B cell (primary cell): ENCODE results near the gene KIAA1217. TPM values are rescaled to one million over a fixed set of nuclear protein-coding genes. Genes with fewer than 3 reads are reported as not detected.

Source experiments
- ATAC-seq: fragments of 200-7000 bp; cut with Tn5 transposase; one replicate; pipeline ENCODE4 v1.10.0; 2021; ENCODE audit warnings: low read depth, mild to moderate bottlenecking, moderate number of reproducible peaks, moderate library complexity
- CTCF ChIA-PET: fragments of 350-600 bp; sonication (Branson Sonifier 250); formaldehyde crosslinking; loops from one replicate; lab custom pipeline; 2021; ENCODE audit warnings: antibody characterized with exemption, inconsistent platforms; lab: Charles Lee
- POLR2A ChIA-PET: fragments of 350-600 bp; sonication (Branson Sonifier 250); formaldehyde crosslinking; loops from one replicate; lab custom pipeline; 2021; ENCODE audit warnings: antibody characterized with exemption; lab: Charles Lee
- DNase-seq: peaks from one replicate; pipeline ENCODE4 v3.0.0; 2013
- H2AFZ ChIP-seq: 2 replicates; pipeline ENCODE4 v1.6.1; 2012; ENCODE audit warnings: mild to moderate bottlenecking, low read depth, low read length; ENCODE audit not compliant: insufficient read depth, poor library complexity, severe bottlenecking
- H3K27ac ChIP-seq, 2 donors: 1 replicate in 1 of 2; 2 replicates in 1 of 2; pipeline ENCODE4 v1.5.1; 2012 to 2013; ENCODE audit warnings: low read length in 2 of 2, mild to moderate bottlenecking in 2 of 2, moderate library complexity in 1 of 2
- H3K27me3 ChIP-seq, 4 experiments: fragments of 200-600 bp in 1 of 4; sonication (generic) in 1 of 4; replicated peaks in 1 of 4; 1 replicate in 2 of 4; 2 replicates in 2 of 4; pipeline versions ENCODE4 v1.6.1 to v1.7.0; 2013 to 2016; ENCODE audit warnings: low read length in 3 of 4, mild to moderate bottlenecking in 2 of 4, mixed read lengths in 1 of 4, moderate library complexity in 1 of 4; ENCODE audit not compliant: insufficient read depth in 4 of 4, control insufficient read depth in 3 of 4; ENCODE audit errors: control extremely low read depth in 1 of 4
- H3K36me3 ChIP-seq, 2 experiments: replicated peaks in 1 of 2; 1 replicate in 1 of 2; 2 replicates in 1 of 2; pipeline versions ENCODE4 v1.6.1 to v1.7.1; 2013; ENCODE audit warnings: low read length in 1 of 2; ENCODE audit not compliant: insufficient read depth in 2 of 2, control insufficient read depth in 1 of 2; ENCODE audit errors: control extremely low read depth in 1 of 2, extremely low read depth in 1 of 2
- H3K4me1 ChIP-seq, 2 donors: fragments of 200-600 bp in 1 of 2; sonication (generic) in 1 of 2; 1 replicate in 1 of 2; 2 replicates in 1 of 2; pipeline versions ENCODE4 v1.5.1 to v1.6.1; 2013 to 2017; ENCODE audit warnings: low read length in 2 of 2; ENCODE audit not compliant: control insufficient read depth in 2 of 2, insufficient read depth in 2 of 2
- H3K4me2 ChIP-seq: replicated peaks from 2 replicates; pipeline ENCODE3; 2012; ENCODE audit warnings: mild to moderate bottlenecking, low read depth, low read length; ENCODE audit not compliant: poor library complexity, severe bottlenecking
- H3K4me3 ChIP-seq, 5 experiments: fragments of 200-600 bp in 1 of 5; sonication (generic) in 1 of 5; 1 replicate in 3 of 5; 2 replicates in 2 of 5; pipeline versions ENCODE4 v1.5.1 to v1.7.0; 2011 to 2016; ENCODE audit warnings: low read length in 4 of 5, mild to moderate bottlenecking in 4 of 5, low read depth in 2 of 5, control low read depth in 1 of 5, moderate library complexity in 1 of 5; ENCODE audit not compliant: insufficient read depth in 1 of 5; ENCODE audit errors: control extremely low read depth in 1 of 5, extremely low read depth in 1 of 5
- H3K79me2 ChIP-seq: fragments of 200-600 bp; sonication (generic); one replicate; pipeline ENCODE4 v1.6.0; 2016; ENCODE audit warnings: low read length; ENCODE audit not compliant: control insufficient read depth, insufficient read depth
- H3K9ac ChIP-seq: fragments of 200-600 bp; sonication (generic); 2 replicates; pipeline ENCODE4 v1.6.1; 2017; ENCODE audit warnings: mild to moderate bottlenecking, low read length, moderate library complexity
- H3K9me3 ChIP-seq, 3 donors: one replicate each; pipeline versions ENCODE4 v1.6.1 to v1.7.1; 2013; ENCODE audit warnings: low read length in 2 of 3; ENCODE audit not compliant: control insufficient read depth in 2 of 3, insufficient read depth in 1 of 3; ENCODE audit errors: control extremely low read depth in 1 of 3
- H4K20me1 ChIP-seq: 2 replicates; pipeline ENCODE4 v1.6.0; 2012; ENCODE audit warnings: mild to moderate bottlenecking, low read length; ENCODE audit not compliant: insufficient read depth, control insufficient read depth, poor library complexity, severe bottlenecking
- H3K27ac Mint-ChIP-seq: one replicate; pipeline ENCODE4 v1.8.0; 2021; ENCODE audit warnings: mixed read lengths
- H3K27me3 Mint-ChIP-seq: one replicate; pipeline ENCODE4 v1.8.0; 2021; ENCODE audit warnings: mixed read lengths
- H3K4me1 Mint-ChIP-seq: one replicate; pipeline ENCODE4 v1.8.0; 2021; ENCODE audit warnings: mixed read lengths
- H3K4me3 Mint-ChIP-seq: one replicate; pipeline ENCODE4 v1.8.0; 2021; ENCODE audit warnings: mixed read lengths
- H3K9me3 Mint-ChIP-seq: one replicate; pipeline ENCODE4 v1.8.0; 2022; ENCODE audit warnings: mixed read lengths; ENCODE audit not compliant: insufficient read depth
- CTCF ChIP-seq: fragments of 200-600 bp; IDR thresholded peaks from one replicate; pipeline ENCODE4 v1.8.0; 2022; ENCODE audit warnings: antibody characterized with exemption, mild to moderate bottlenecking
- EZH2 ChIP-seq: IDR thresholded peaks from 2 replicates; pipeline ENCODE4 v1.6.1; 2012; ENCODE audit warnings: borderline replicate concordance, low read depth, mild to moderate bottlenecking, moderate library complexity, low read length; ENCODE audit not compliant: insufficient read depth, poor library complexity, severe bottlenecking
- WGBS: methylation state at CpG from one replicate; pipeline ENCODE4 v1.1.5; 2013; ENCODE audit warnings: missing lambda C conversion rate; ENCODE audit not compliant: insufficient coverage; 5-methylcytosine and 5-hydroxymethylcytosine counted together
- intact Hi-C: fragments of 100-400 bp; cut with micrococcal nuclease; formaldehyde crosslinking; loops from one replicate; pipeline ENCODE4 v1.10.0; 2022
- polyA plus RNA-seq: library from polyadenylated mRNA; depleted of rRNA; stranded (reverse); fragments of >200 nt; gene quantifications from 2 replicates; pipeline ENCODE4 v1.2.3, GENCODE V29; 2012
- total RNA-seq, 2 donors: library from RNA; stranded (reverse); fragments of 120-200 nt in 1 of 2; gene quantifications; 1 replicate in 1 of 2; 2 replicates in 1 of 2; pipeline versions ENCODE4 v1.2.3 to v1.2.4, GENCODE V29; 2013 to 2022

The KIAA1217 gene
- total and polyA plus RNA-seq, 2 donors (not counting 1 experiment from before 2014, with no cell fraction given), result 0.67 TPM; not detected in 1

GRCh38 chr10:24269476-24269875 is 60.5 kb downstream of the KIAA1217 start:
- Histone ChIP-seq H3K4me3 (no peak overlapping the region), H3K4me2 (no peak overlapping the region), H3K79me2 (no peaks in the 10 kb centered on the region), H3K9ac (no peak overlapping the region), H4K20me1 (no peaks in the 10 kb centered on the region), H3K4me1 (no peaks in the 10 kb centered on the region), H3K9me3 (peaks cover 0 to 6% (median 0%) of the 10 kb centered on the region in 3 donors), H3K36me3 (no peaks in the 10 kb centered on the region), H3K27ac (no peak overlapping the region), H2AFZ (no peak overlapping the region), H3K27me3 (no peaks in the 10 kb centered on the region)
- 100% methylated on average over 1 of the region's 1 CpG for WGBS
- intact Hi-C loops, result no loop called here
- H3K27ac Mint-ChIP-seq, result no peak overlapping the region
- TF ChIP-seq CTCF (no peak), EZH2 (no peak)
- H3K4me3 Mint-ChIP-seq, result no peak overlapping the region
- DNase-seq, result no peak
- no peaks in the 10 kb centered on the region for H3K4me1 Mint-ChIP-seq
- CTCF ChIA-PET, result no interaction called here
- POLR2A ChIA-PET, result no interaction called here
- ATAC-seq, result no peak
- no peaks in the 10 kb centered on the region for H3K9me3 Mint-ChIP-seq
- H3K27me3 Mint-ChIP-seq, result no peaks in the 10 kb centered on the region

- WGBS, result no CpG with 5 or more reads among the region's 7 CpGs
These were observed 63.4 kb downstream of the KIAA1217 start for GRCh38 chr10:24272374-24272773.

More at GRCh38 chr10:24272374-24272773, 63.4 kb downstream of the KIAA1217 start:
- H3K9me3 Mint-ChIP-seq, result no peaks in the 10 kb centered on the region
- Histone ChIP-seq H3K4me3 (no peak overlapping the region), H3K36me3 (no peaks in the 10 kb centered on the region), H4K20me1 (no peaks in the 10 kb centered on the region), H3K9ac (no peak overlapping the region), H3K27ac (no peak overlapping the region), H3K4me1 (no peaks in the 10 kb centered on the region), H3K4me2 (no peak overlapping the region), H3K27me3 (no peaks in the 10 kb centered on the region), H3K9me3 (peaks cover 0 to 3% (median 0%) of the 10 kb centered on the region in 3 donors), H3K79me2 (no peaks in the 10 kb centered on the region), H2AFZ (no peak overlapping the region)
- H3K4me3 Mint-ChIP-seq, result no peak overlapping the region
- H3K27ac Mint-ChIP-seq, result no peak overlapping the region
- POLR2A ChIA-PET, result no interaction called here
- CTCF ChIA-PET, result no interaction called here
- H3K4me1 Mint-ChIP-seq, result no peaks in the 10 kb centered on the region
- ATAC-seq (no peak), DNase-seq (no peak)
- H3K27me3 Mint-ChIP-seq, result no peaks in the 10 kb centered on the region
- TF ChIP-seq CTCF, result no peak
- TF ChIP-seq EZH2, result no peak
- intact Hi-C loops, result no loop called here
